Tibial nerve (tissue), 4 donors: ENCODE data around the gene NCAPG2.

ENCODE experiments used
- CTCF ChIP-seq, 5 experiments: fragments of 200-600 bp in 3 of 5; fragments of 450-650 bp in 2 of 5; sonication (generic) in 3 of 5; IDR thresholded peaks; one replicate each; pipeline ENCODE4 v1.5.1; 2016 to 2019; ENCODE audit warnings: antibody characterized with exemption in 5 of 5, mild to moderate bottlenecking in 3 of 5, moderate library complexity in 2 of 5
- EP300 ChIP-seq, 2 donors: sonication (generic); formaldehyde crosslinking; IDR thresholded peaks; one replicate each; pipeline ENCODE4 v1.6.1; 2017; ENCODE audit warnings: antibody characterized with exemption in 2 of 2, mild to moderate bottlenecking in 1 of 2
- POLR2A ChIP-seq, 2 donors: fragments of 450-650 bp; IDR thresholded peaks; one replicate each; pipeline ENCODE4 v1.6.1; 2017; ENCODE audit warnings: antibody characterized with exemption in 2 of 2, mild to moderate bottlenecking in 2 of 2, moderate library complexity in 2 of 2

DNA sequence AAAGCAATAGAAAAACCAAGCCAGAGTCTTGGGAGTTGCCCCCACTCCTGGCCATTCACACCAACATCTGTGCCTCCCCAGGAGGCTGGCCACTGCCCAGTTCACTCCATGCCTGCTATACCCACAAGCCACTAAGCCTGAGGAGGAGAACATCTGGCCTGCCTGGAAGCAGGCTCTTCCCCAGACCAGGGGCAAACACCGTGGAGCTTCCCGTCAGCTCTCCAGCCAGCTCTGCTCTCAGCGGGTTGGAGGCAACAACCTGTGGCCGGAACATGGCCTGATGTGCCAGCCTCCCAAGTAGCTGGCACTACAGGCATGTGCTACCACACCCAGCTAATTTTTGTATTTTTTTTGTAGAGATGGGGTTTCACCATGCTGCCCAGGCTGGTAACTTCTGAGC is 107.9 kb downstream of the NCAPG2 start:
- TF ChIP-seq CTCF (IDR thresholded peaks at IDR 0.05) (no peak), POLR2A (IDR thresholded peaks at IDR 0.05) (no peak), EP300 (IDR thresholded peaks at IDR 0.05) (no peak)
